IPS-NIHi11 (cell line): Measurements from ENCODE around the gene PDE8A.
"Not testable (repeated sequence)": the region's sequence is repeated elsewhere in the genome, so short reads cannot be mapped to it uniquely, and the experiment has no call there.

Experiments
- DNase-seq: peaks from one replicate; pipeline ENCODE4 v3.0.0; 2012; ENCODE audit warnings: mixed read lengths, low spot score

The PDE8A gene

GRCh38 chr15:84988909-84989644, 7.4 kb downstream of the PDE8A start:
- no peak for DNase-seq

- no peak for DNase-seq
Measured at GRCh38 chr15:84990507-84990906, 8.9 kb downstream of the PDE8A start.

- DNase-seq = no peak
Measured at GRCh38 chr15:84991014-84991712, 9.5 kb downstream of the PDE8A start.

GRCh38 chr15:84992157-84992944, 10.7 kb downstream of the PDE8A start:
- DNase-seq = no peak

- no peak for DNase-seq
Measured at GRCh38 chr15:84996055-84996454, 14.4 kb downstream of the PDE8A start.

- DNase-seq = not testable (repeated sequence)
Measured at GRCh38 chr15:84996714-84997113, 15.1 kb downstream of the PDE8A start.

- DNase-seq = not testable (repeated sequence)
Measured at GRCh38 chr15:84997214-84997613, 15.6 kb downstream of the PDE8A start.

GRCh38 chr15:85000189-85000864, 18.7 kb downstream of the PDE8A start:
- no peak for DNase-seq

- no peak for DNase-seq
Measured at GRCh38 chr15:85000937-85001336, 19.3 kb downstream of the PDE8A start.

GRCh38 chr15:85002517-85002916, 20.9 kb downstream of the PDE8A start:
- no peak for DNase-seq

GRCh38 chr15:85003593-85004312, 22.1 kb downstream of the PDE8A start:
- DNase-seq = no peak

- no peak for DNase-seq
Measured at GRCh38 chr15:85004550-85004949, 22.9 kb downstream of the PDE8A start.

GRCh38 chr15:85005319-85005718, 23.7 kb downstream of the PDE8A start:
- DNase-seq = no peak

- no peak for DNase-seq
Measured at GRCh38 chr15:85005746-85006145, 24.1 kb downstream of the PDE8A start.

GRCh38 chr15:85006201-85006600, 24.5 kb downstream of the PDE8A start:
- no peak for DNase-seq

GRCh38 chr15:85006655-85007054, 25.0 kb downstream of the PDE8A start:
- DNase-seq = no peak

- no peak for DNase-seq
Measured at GRCh38 chr15:85007137-85007536, 25.5 kb downstream of the PDE8A start.

GRCh38 chr15:85007741-85008397, 26.2 kb downstream of the PDE8A start:
- DNase-seq = no peak

- DNase-seq = no peak
Measured at GRCh38 chr15:85008474-85009260, 27.0 kb downstream of the PDE8A start.

- no peak for DNase-seq
Measured at GRCh38 chr15:85009435-85009834, 27.8 kb downstream of the PDE8A start.
